K562 (cell line): Measurements from ENCODE around the gene VTI1B. TPM values are rescaled to one million over a fixed set of nuclear protein-coding genes. Genes with fewer than 3 reads are reported as not detected.

Experiments
- ARNT ChIP-seq, 2 experiments: fragments of 450-650 bp; IDR thresholded peaks; 2 replicates each; pipeline ENCODE4 v1.6.1; 2016; ENCODE audit warnings: mild to moderate bottlenecking in 1 of 2
- GABPB1 ChIP-seq: sonication (generic); formaldehyde crosslinking; IDR thresholded peaks from 2 replicates; pipeline ENCODE4 v1.8.0; 2022; ENCODE audit warnings: mild to moderate bottlenecking, missing genetic modification reagents
- GTF2E2 ChIP-seq: fragments of 200-800 bp; sonication (Bioruptor generic); IDR thresholded peaks from 2 replicates; pipeline ENCODE4 v1.6.1; 2016; ENCODE audit warnings: missing genetic modification characterization, missing compliant biosample characterization
- MYC ChIP-seq, 2 experiments: fragments of 250-450 bp in 1 of 2; sonication (Bioruptor Pico) in 1 of 2; IDR thresholded peaks; 2 replicates each; pipeline versions ENCODE4 v1.5.1 to v1.6.1; 2012 to 2021; ENCODE audit warnings: low read depth in 2 of 2, borderline replicate concordance in 1 of 2, improper control_type of control experiment in 1 of 2, low read length in 1 of 2, mild to moderate bottlenecking in 1 of 2, moderate library complexity in 1 of 2
- POLR2H ChIP-seq: IDR thresholded peaks from 2 replicates; pipeline ENCODE4 v1.6.1; 2016; ENCODE audit warnings: missing genetic modification characterization, low read depth, mild to moderate bottlenecking, control low read depth, missing compliant biosample characterization, moderate library complexity
- POLR3G ChIP-seq: IDR thresholded peaks from 2 replicates; pipeline ENCODE4 v1.6.1; 2011; ENCODE audit not compliant: insufficient read length, insufficient replicate concordance; ENCODE audit errors: extremely low read depth
- RBFOX2 ChIP-seq: fragments of 200-400 bp; formaldehyde crosslinking; IDR thresholded peaks from 2 replicates; pipeline ENCODE4 v1.6.1; 2017; ENCODE audit warnings: low read depth, mild to moderate bottlenecking, low read length, moderate library complexity
- RBM25 ChIP-seq: fragments of 200-400 bp; formaldehyde crosslinking; IDR thresholded peaks from 2 replicates; pipeline ENCODE4 v1.6.1; 2018; ENCODE audit warnings: low read length, low read depth, moderate library complexity; ENCODE audit not compliant: severe bottlenecking
- SAFB2 ChIP-seq: fragments of 200-400 bp; formaldehyde crosslinking; IDR thresholded peaks from 2 replicates; pipeline ENCODE4 v1.6.1; 2018; ENCODE audit warnings: borderline replicate concordance, low read length, low read depth, moderate library complexity; ENCODE audit not compliant: severe bottlenecking
- SRSF1 ChIP-seq: fragments of 200-400 bp; formaldehyde crosslinking; IDR thresholded peaks from 2 replicates; pipeline ENCODE4 v1.6.1; 2017; ENCODE audit warnings: mild to moderate bottlenecking, low read depth, low read length, moderate library complexity
- UBTF ChIP-seq, 2 experiments: IDR thresholded peaks; 2 replicates each; pipeline ENCODE4 v1.6.1; 2012; ENCODE audit warnings: improper control_type of control experiment in 2 of 2, low read depth in 2 of 2, low read length in 2 of 2, borderline replicate concordance in 1 of 2
- YY1 ChIP-seq, 3 experiments: IDR thresholded peaks; 2 replicates each; pipeline ENCODE4 v1.6.1; 2011; ENCODE audit warnings: low read length in 2 of 3, mild to moderate bottlenecking in 2 of 3, moderate library complexity in 2 of 3, borderline replicate concordance in 1 of 3, control low read depth in 1 of 3, low read depth in 1 of 3; ENCODE audit not compliant: insufficient read depth in 3 of 3, insufficient replicate concordance in 2 of 3, control insufficient read depth in 1 of 3, insufficient read length in 1 of 3; ENCODE audit errors: extremely low read depth in 1 of 3
- ZNF121 ChIP-seq: sonication (generic); formaldehyde crosslinking; conservative IDR thresholded peaks from 2 replicates; pipeline ENCODE4 v1.8.0; 2022; ENCODE audit warnings: missing genetic modification reagents
- ZNF407 ChIP-seq: fragments of 450-650 bp; IDR thresholded peaks from 2 replicates; pipeline ENCODE4 v1.6.1; 2016; ENCODE audit warnings: low read depth
- polyA plus RNA-seq, 8 experiments: library from polyadenylated mRNA; depleted of rRNA in 4 of 8; stranded (reverse) in 5 of 8; unstranded in 3 of 8; fragments of >200 nt; fragmentation: Nextera tagmentation in 2 of 8; fragmentation: Illumina TruSeq in 1 of 8; extraction: Ambion mirVana in 2 of 8; extraction: Trizol in 1 of 8; gene quantifications; 2 replicates each; pipeline versions ENCODE4 v1.2.1 to v1.2.3, GENCODE V29; 2011 to 2014; ENCODE audit warnings: inconsistent platforms in 1 of 8, missing spikeins in 1 of 8
- total RNA-seq, 7 experiments: library from RNA; depleted of rRNA in 6 of 7; stranded (reverse); fragments of >200 nt in 6 of 7; fragmentation: Illumina TruSeq in 2 of 7; extraction: Trizol in 2 of 7; gene quantifications; 2 replicates each; pipeline versions ENCODE4 v1.2.1 to v1.2.3, GENCODE V29; 2011 to 2021; ENCODE audit warnings: low replicate concordance in 1 of 7

VTI1B gene
- total and polyA plus RNA-seq, 9 of the 15 experiments (the other 6 are each of a cell fraction or from before 2014, with no cell fraction given) = 7.8 to 69.8 (median 50.1) TPM

- TF ChIP-seq ZNF407 (no peak), UBTF (IDR thresholded peaks at IDR 0.05; ENCODE audit: borderline replicate concordance in 1 of 2, low read depth in 2 of 2, low read length in 2 of 2) (peak in 1 of 2 experiments; percentile 65; a peak in 1 of 4 replicates), YY1 (IDR thresholded peaks at IDR 0.05; ENCODE audit: borderline replicate concordance in 1 of 3, control insufficient read depth in 1 of 3, extremely low read depth in 1 of 3, insufficient read depth in 3 of 3, insufficient read length in 1 of 3, insufficient replicate concordance in 2 of 3, low read depth in 1 of 3, low read length in 2 of 3) (peak in 2 of 3 experiments; percentile 73 to 79), ZNF121 (no peak), RBM25 (no peak), POLR3G (no peak), RBFOX2 (peak; percentile 90), SRSF1 (no peak), MYC (IDR thresholded peaks at IDR 0.05; ENCODE audit: low read depth, low read length) (peak; percentile 70; the same call in 1 of the 2 replicates), MYC (CRISPR knock-in tag; IDR thresholded peaks at IDR 0.05; ENCODE audit: borderline replicate concordance, low read depth) (no peak), SAFB2 (no peak), ARNT (IDR thresholded peaks at IDR 0.05) (no peak), GTF2E2 (tag) (no peak), POLR2H (tag) (no peak), GABPB1 (CRISPR knock-in tag) (peak; percentile 84)
Observed at GRCh38 chr14:67599698-67600561, 74.5 kb downstream of the VTI1B start, which contains the start of gene PIGH (continued).
